SK-N-MC (cell line): ENCODE data around the gene GALNT9.

Experiments used
- EZH2 ChIP-seq: fragments of 200-600 bp; sonication (generic); IDR thresholded peaks from one replicate; pipeline ENCODE4 v1.6.1; 2017; ENCODE audit warnings: antibody characterized with exemption
- POLR2AphosphoS5 ChIP-seq: IDR thresholded peaks from 2 replicates; pipeline ENCODE4 v1.6.1; 2012; ENCODE audit warnings: mild to moderate bottlenecking, low read depth, low read length, borderline replicate concordance

GRCh38 chr12:132201391-132202120, 127.8 kb downstream of the GALNT9 start:
- TF ChIP-seq EZH2 (no peak), POLR2AphosphoS5 (no peak)
